Gastrocnemius medialis (tissue), 4 donors: ENCODE results near the gene SH2D7.

Source experiments
- CTCF ChIP-seq, 5 experiments: fragments of 450-650 bp in 3 of 5; fragments of 200-600 bp in 2 of 5; sonication (generic) in 2 of 5; IDR thresholded peaks in 4 of 5; conservative IDR thresholded peaks in 1 of 5; 1 replicate in 4 of 5; 2 replicates in 1 of 5; pipeline ENCODE4 v1.5.1; 2016 to 2019; ENCODE audit warnings: antibody characterized with exemption in 5 of 5, mild to moderate bottlenecking in 3 of 5, moderate library complexity in 3 of 5
- POLR2A ChIP-seq, 2 donors: fragments of 450-650 bp; IDR thresholded peaks; one replicate each; pipeline ENCODE4 v1.6.1; 2017; ENCODE audit warnings: antibody characterized with exemption in 2 of 2, mild to moderate bottlenecking in 2 of 2, moderate library complexity in 2 of 2

GRCh38 chr15:78149805-78150751, 57.7 kb downstream of the SH2D7 start:
- no peak for TF ChIP-seq CTCF (IDR thresholded peaks at IDR 0.05 in 4 of 5, conservative IDR thresholded peaks at IDR 0.05 in 1 of 5)
- TF ChIP-seq POLR2A (IDR thresholded peaks at IDR 0.05), result no peak
